ENCODE measurements around the gene SPNS2.

The SPNS2 gene

GRCh38 chr17:4548721-4549531 lies 50.2 kb downstream of the SPNS2 start:
- DNase-seq, result no peak

GRCh38 chr17:4549781-4550533 lies 51.3 kb downstream of the SPNS2 start:
- DNase-seq, result no peak

DNA sequence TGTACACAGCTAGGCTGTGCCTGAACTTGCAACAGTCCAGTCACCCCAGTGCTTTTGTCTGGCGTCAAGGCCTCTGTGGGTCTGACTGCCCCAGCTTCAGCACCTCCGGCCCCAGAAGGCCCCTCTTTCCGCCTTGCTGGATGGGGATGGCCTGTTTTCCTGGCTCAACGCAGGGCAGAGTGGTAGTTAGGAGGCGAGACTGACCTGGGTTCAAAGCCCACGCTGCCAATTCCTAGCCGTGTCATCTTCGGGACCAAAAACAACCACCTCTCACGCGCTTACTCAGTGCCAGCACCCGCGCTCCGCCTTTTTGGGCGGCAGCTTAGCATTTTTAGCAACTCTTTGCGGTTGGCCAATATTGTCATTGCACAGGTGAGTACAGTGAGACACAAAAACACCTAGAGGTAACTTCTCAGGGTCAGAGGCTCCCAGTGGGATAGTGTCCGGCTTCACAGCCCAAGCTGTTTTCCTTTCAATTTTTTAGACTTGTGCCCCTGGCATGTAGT lies 51.9 kb downstream of the SPNS2 start:
- DNase-seq, result no peak

GRCh38 chr17:4551141-4551540 lies 52.5 kb downstream of the SPNS2 start:
- DNase-seq, result no peak

- no peak for DNase-seq
Observed at GRCh38 chr17:4551796-4552525, 53.3 kb downstream of the SPNS2 start.

- DNase-seq, result no peak
Observed at GRCh38 chr17:4553669-4554068, 55.0 kb downstream of the SPNS2 start.

GRCh38 chr17:4554441-4554996 lies 55.8 kb downstream of the SPNS2 start:
- DNase-seq, result no peak

DNA sequence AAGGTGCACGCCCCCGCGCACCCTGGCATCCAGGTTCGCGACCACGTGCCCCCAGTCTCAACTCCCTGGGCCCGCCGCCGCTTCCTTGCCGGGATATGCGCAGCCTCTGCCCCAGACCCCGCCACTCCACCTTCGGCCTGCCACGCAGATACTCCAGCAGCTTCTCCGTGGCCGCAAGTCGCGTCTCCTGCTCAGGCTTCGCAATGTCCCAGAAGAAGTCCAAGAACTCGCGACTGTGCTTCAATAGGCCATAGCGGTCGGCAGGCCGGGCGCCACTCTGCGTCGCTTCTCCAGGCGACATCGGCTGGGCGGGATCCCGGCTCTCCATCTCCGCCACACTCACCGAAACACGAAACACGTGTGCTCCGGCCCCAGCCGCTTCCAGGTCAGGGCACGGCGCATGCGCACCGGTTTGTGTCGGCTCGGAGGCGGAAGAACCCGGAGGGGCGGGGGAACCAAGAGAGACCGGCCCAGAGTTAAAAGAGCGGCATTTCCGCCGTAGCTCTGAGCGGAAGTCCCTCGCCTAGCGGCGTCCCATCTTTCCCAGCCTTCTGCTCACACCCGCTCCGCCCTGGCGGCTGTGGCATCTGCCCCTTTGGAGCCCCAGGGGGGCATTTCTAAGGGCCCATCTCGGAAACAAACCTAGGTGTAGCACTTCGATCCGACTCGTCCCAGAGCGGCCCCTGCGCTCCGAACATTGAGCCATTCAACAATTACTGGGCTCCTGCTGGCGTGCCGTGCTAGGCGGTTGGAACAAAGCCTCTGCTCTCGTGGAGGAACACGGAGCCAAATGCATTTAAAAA lies 56.5 kb downstream of the SPNS2 start, which contains the start of gene MYBBP1A:
TSS of gene MYBBP1A (minus strand) at position 388 of the 803 bp plus-strand sequence. CDS start at position 328, 60 bp downstream.
- DNase-seq, result peak; percentile 45 to 97 (median 89)

DNA sequence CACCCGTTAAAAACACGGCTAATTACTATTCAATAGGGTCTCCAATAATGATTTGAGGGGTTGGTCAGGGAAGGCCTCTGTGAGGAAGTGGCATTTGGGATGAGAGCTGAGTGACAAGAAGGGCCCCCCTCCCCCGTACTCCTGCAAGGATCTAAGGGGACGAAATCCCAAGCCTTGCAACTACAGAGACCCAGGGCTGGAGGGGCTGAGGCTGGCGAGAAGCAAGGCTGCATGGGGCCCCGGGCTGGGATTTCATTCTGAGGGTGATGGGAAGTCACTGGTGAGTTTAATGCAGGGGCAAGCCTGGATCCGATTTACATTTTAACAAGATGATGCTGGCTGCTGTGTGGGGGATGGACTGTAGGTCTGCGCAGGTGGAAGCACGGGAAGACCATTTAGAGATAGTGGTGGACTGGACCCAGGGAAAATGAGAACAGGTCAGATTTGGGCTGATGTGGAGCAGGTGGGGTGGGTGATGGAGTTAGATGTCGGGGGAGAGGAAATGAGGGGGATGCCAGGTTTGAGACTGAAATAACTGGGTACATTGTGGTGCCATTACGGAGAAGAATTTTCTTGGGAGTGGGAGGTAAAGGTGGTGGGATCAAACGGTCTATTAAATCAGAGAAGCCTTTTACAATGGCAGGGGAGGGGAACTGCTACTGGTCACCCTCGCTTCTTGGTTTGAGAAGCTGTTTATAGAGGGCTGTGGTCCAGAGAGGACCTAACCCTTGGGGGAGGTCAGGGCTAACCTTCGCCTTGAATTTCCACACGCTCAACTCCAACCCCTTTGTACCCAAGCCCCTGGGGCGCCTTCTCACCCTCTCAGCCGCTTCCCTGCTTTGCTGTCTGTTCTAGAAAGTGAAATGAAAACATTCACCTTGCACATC lies 57.4 kb downstream of the SPNS2 start:
- DNase-seq, result no peak

- no peak for DNase-seq
Observed at GRCh38 chr17:4556996-4557395, 58.3 kb downstream of the SPNS2 start.

DNA sequence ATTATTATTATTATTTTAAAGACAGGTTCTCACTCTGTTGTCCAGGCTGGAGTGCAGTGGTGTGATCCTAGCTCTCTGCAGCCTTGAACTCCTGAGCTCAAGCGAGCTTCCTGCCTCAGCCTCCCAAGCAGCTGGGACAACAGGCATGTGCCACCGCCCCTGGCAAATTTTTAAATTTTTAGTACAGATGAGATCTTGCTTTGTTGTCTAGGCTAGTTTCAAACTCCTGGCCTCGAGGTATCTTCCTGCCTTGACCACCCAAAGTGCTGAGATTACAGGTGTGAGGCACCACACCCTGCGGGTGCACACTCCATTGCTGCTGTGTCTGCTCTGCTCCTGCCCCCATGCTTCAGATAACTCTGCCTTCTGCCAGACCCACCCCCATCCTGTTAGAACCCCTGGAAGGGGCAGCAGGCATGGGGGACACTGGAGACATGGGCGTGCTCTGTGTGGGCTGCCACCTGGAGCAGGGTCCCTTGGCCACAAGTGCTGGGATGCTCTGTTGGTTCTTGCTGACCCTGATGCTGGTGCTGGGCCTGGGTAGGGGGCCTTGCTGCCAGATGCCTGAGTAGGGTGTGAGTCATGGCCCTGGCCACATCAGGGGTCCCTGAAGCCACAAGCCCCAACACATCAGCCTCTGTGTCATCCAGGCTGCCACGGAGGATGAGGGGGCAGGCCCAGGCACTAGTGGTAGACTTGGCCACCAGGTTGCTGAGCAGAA lies 59.1 kb downstream of the SPNS2 start:
- DNase-seq, result no peak

DNA sequence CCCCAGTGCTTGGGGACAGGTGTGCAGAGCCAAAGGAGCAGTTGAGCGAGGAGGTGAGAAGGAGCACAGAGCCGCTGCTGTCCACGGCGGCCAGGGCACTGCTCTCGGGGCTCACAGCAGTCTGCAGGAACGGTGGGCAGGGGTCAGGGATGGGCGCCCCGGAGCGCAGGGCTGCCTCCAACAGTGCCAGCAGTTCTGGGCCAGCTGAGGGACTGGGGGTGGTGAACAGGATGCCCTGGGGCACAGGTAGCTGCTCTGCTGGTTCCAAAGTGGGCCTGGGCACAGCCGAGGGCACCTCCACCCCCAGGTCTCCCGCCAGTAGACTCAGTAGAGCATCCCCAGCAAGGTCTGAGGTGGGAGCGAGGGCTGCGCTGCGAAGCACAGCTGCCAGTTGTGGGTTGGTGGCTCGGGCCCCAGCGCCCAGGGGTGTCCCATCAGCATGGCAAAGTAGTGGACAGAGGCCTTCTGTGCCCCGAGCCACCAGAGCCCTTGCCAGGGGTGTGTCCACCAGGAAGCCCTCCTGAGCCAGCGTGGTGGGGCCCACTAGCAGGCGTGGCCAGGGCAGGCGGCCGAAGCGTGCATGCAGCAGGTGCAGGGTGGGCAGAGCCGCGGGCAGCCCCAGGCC lies 59.8 kb downstream of the SPNS2 start:
- no peak for DNase-seq

GRCh38 chr17:4559139-4559791 lies 60.6 kb downstream of the SPNS2 start:
- DNase-seq, result no peak

DNA sequence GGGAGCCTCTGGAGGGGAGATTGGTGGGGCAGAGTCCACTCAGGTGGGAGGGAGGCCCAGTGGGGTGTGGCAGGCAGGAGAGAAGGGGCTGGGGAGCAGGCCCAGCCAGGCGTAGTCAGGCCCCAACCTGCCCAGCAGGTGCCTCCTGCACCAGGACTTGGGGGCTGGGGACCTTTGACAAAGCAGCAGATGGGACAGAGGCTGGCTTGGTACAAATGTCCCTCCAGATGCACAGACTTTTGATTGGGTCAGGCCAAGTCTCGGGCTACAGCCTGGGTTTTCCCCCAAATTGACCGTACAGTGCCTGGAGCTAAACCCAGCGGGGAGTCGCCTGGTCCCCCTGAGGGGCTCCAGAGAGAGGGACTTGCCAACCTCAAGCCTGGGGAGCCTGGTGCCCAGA lies 61.3 kb downstream of the SPNS2 start:
- no peak for DNase-seq

GRCh38 chr17:4560421-4560820 lies 61.7 kb downstream of the SPNS2 start, which contains the start of gene GGT6:
TSS of gene GGT6 (minus strand) at chr17:4560577. CDS start at chr17:4560521, 56 bp downstream.
- no peak for DNase-seq

DNA sequence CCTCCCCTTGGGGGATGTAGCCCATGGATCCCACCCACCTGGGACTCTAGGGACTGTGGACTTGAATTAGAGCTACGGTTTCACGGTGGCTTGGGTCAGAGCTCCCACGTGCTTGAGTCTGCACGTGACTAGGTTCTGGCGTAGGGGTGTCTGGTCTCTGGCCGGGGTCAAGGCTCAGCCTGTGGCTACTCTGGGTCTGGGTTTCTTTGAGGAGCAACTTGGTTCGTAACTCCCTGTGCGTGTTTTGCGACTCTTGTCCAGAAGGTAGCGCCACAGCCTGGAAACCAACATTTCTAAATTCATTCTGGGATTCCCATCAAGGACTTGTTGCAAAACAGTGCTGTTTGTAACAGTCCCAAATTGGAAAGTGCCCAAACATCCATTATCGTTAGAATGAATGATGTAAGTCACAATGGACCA lies 62.2 kb downstream of the SPNS2 start:
- no peak for DNase-seq

Data from hypothalamus (tissue), 51 donors.